Uterus (tissue), 4 donors: ENCODE measurements around the gene GAS7. TPM values are rescaled to one million over a fixed set of nuclear protein-coding genes. Genes with fewer than 3 reads are reported as not detected.

Experiments used
- DNase-seq, 2 donors: peaks; one replicate each; pipeline ENCODE4 v3.0.0-alpha.2; 2019 to 2020
- H3K27ac ChIP-seq, 2 donors: fragments of 200-600 bp; sonication (generic); 1 replicate in 1 of 2; 2 replicates in 1 of 2; pipeline ENCODE4 v1.5.1; 2016 to 2018
- H3K27me3 ChIP-seq, 2 donors: fragments of 200-600 bp; sonication (generic); one replicate each; pipeline ENCODE4 v1.5.1; 2018 to 2019; ENCODE audit warnings: control low read depth in 1 of 2
- H3K36me3 ChIP-seq, 2 donors: fragments of 200-600 bp; sonication (generic); one replicate each; pipeline ENCODE4 v1.5.1; 2019; ENCODE audit warnings: control low read depth in 1 of 2
- H3K4me1 ChIP-seq, 2 donors: fragments of 200-600 bp; sonication (generic); one replicate each; pipeline ENCODE4 v1.5.1; 2018 to 2019; ENCODE audit warnings: control low read depth in 1 of 2
- H3K4me3 ChIP-seq, 2 donors: fragments of 200-600 bp; sonication (generic); 1 replicate in 1 of 2; 2 replicates in 1 of 2; pipeline ENCODE4 v1.5.1; 2018 to 2019; ENCODE audit warnings: mild to moderate bottlenecking in 1 of 2
- H3K9me3 ChIP-seq, 2 donors: fragments of 200-600 bp; sonication (generic); one replicate each; pipeline ENCODE4 v1.5.1; 2019; ENCODE audit warnings: control low read depth in 1 of 2
- CTCF ChIP-seq, 4 experiments: fragments of 200-600 bp in 2 of 4; fragments of 450-650 bp in 2 of 4; sonication (generic) in 2 of 4; IDR thresholded peaks; one replicate each; pipeline ENCODE4 v1.5.1; 2016 to 2019; ENCODE audit warnings: antibody characterized with exemption in 4 of 4, mild to moderate bottlenecking in 2 of 4, moderate library complexity in 1 of 4
- POLR2A ChIP-seq, 2 donors: fragments of 450-650 bp; IDR thresholded peaks; one replicate each; pipeline ENCODE4 v1.6.1; 2016; ENCODE audit warnings: antibody characterized with exemption in 2 of 2, mild to moderate bottlenecking in 1 of 2, moderate library complexity in 1 of 2
- intact Hi-C: fragments of 100-400 bp; cut with DNase I; formaldehyde crosslinking; loops from one replicate; pipeline ENCODE4 v1.15.1; 2023; ENCODE audit warnings: low total_unique reads
- total RNA-seq, 4 donors: library from RNA; depleted of rRNA in 3 of 4; stranded (reverse); fragments of >200 nt in 3 of 4; gene quantifications; one replicate each; pipeline versions ENCODE4 v1.1.0 to v1.2.4, GENCODE V29; 2014 to 2023
- donor health status: DM: yes; HTN: yes; CAD: no.

Gene GAS7
- total RNA-seq, 4 donors from 2014 or later = 12.8 to 95.9 (median 40.8) TPM

- Histone ChIP-seq H3K36me3 (no peaks in the 10 kb centered on the region), H3K27ac (no peak overlapping the region), H3K4me1 (no peaks in the 10 kb centered on the region), H3K4me3 (no peak overlapping the region), H3K27me3 (no peaks in the 10 kb centered on the region), H3K9me3 (peaks cover 0 to 5% of the 10 kb centered on the region in 2 donors)
- TF ChIP-seq CTCF (IDR thresholded peaks at IDR 0.05) (no peak), POLR2A (IDR thresholded peaks at IDR 0.05) (no peak)
- intact Hi-C loops = no loop called here
- no peak for DNase-seq
Observed at GRCh38 chr17:9886141-9886930, 312.1 kb downstream of the GAS7 start.

- Histone ChIP-seq H3K4me1 (no peaks in the 10 kb centered on the region), H3K9me3 (peaks cover 0 to 5% of the 10 kb centered on the region in 2 donors), H3K27me3 (no peaks in the 10 kb centered on the region), H3K36me3 (no peaks in the 10 kb centered on the region), H3K27ac (no peak overlapping the region), H3K4me3 (no peak overlapping the region)
- DNase-seq = no peak
- intact Hi-C loops = no loop called here
- TF ChIP-seq CTCF (IDR thresholded peaks at IDR 0.05) (no peak), POLR2A (IDR thresholded peaks at IDR 0.05) (no peak)
Observed at GRCh38 chr17:9883451-9883850, 315.0 kb downstream of the GAS7 start.

GRCh38 chr17:9880582-9880999, 317.8 kb downstream of the GAS7 start:
- Histone ChIP-seq H3K4me1 (no peaks in the 10 kb centered on the region), H3K9me3 (peaks cover 0 to 5% of the 10 kb centered on the region in 2 donors), H3K36me3 (no peaks in the 10 kb centered on the region), H3K4me3 (no peak overlapping the region), H3K27ac (no peak overlapping the region), H3K27me3 (no peaks in the 10 kb centered on the region)
- DNase-seq = no peak
- intact Hi-C loops = no loop called here
- TF ChIP-seq POLR2A (IDR thresholded peaks at IDR 0.05) = no peak
- TF ChIP-seq CTCF (IDR thresholded peaks at IDR 0.05) = no peak

GRCh38 chr17:9878786-9879525, 319.4 kb downstream of the GAS7 start:
- H3K4me3 ChIP-seq = no peak overlapping the region
- no peaks in the 10 kb centered on the region for H3K4me1 ChIP-seq
- no peak for DNase-seq
- H3K36me3 ChIP-seq = no peaks in the 10 kb centered on the region
- no peaks in the 10 kb centered on the region for H3K27me3 ChIP-seq
- TF ChIP-seq POLR2A (IDR thresholded peaks at IDR 0.05) (no peak), CTCF (IDR thresholded peaks at IDR 0.05) (no peak)
- H3K27ac ChIP-seq = no peak overlapping the region
- intact Hi-C loops = no loop called here
- peaks cover 0 to 5% of the 10 kb centered on the region in 2 donors for H3K9me3 ChIP-seq

- TF ChIP-seq CTCF (IDR thresholded peaks at IDR 0.05) = no peak
- TF ChIP-seq POLR2A (IDR thresholded peaks at IDR 0.05) = no peak
- intact Hi-C loops = no loop called here
Observed at GRCh38 chr17:9878356-9878755, 320.1 kb downstream of the GAS7 start.

More at GRCh38 chr17:9878356-9878755, 320.1 kb downstream of the GAS7 start:
- no peak for DNase-seq
- H3K27ac ChIP-seq = no peak overlapping the region
- H3K27me3 ChIP-seq = no peaks in the 10 kb centered on the region
- peaks cover 0 to 5% of the 10 kb centered on the region in 2 donors for H3K9me3 ChIP-seq
- no peak overlapping the region for H3K4me3 ChIP-seq
- no peaks in the 10 kb centered on the region for H3K4me1 ChIP-seq
- no peaks in the 10 kb centered on the region for H3K36me3 ChIP-seq
